ENCODE measurements around the gene MAP6D1. TPM values are rescaled to one million over a fixed set of nuclear protein-coding genes. Genes with fewer than 3 reads are reported as not detected.
"Not testable (repeated sequence)": the region's sequence is repeated elsewhere in the genome, so short reads cannot be mapped to it uniquely, and the experiment has no call there.

The MAP6D1 gene
- total RNA-seq, 2 donors from 2014 or later, result 1.00 to 1.4 TPM

DNA sequence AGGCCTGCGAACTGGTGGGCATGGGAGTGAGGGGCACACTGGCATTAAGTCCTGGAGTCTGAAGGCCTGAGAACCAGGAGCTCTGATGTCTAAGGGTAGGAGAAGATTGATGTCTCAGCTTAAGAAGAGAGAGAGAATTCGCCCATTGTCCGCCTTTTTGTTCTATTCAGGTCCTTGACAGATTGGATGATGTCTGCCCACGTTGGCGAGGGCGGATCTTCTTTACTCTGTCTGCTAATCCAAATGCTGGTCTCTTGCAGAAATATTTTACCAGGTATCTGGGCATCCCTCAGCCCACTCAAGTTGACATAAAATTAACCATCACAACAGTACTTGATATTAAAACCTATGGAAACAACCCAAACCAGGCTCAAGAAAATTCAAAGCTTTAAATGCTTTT lies 44.1 kb downstream of the MAP6D1 start:
- Mint-ChIP-seq H3K27ac (no peak overlapping the region), H3K27me3 (ENCODE audit: low read depth) (no peaks in the 10 kb centered on the region), H3K36me3 (ENCODE audit: insufficient read depth in 2 of 2) (peaks cover 8 to 42% of the 10 kb centered on the region in 2 donors)

DNA sequence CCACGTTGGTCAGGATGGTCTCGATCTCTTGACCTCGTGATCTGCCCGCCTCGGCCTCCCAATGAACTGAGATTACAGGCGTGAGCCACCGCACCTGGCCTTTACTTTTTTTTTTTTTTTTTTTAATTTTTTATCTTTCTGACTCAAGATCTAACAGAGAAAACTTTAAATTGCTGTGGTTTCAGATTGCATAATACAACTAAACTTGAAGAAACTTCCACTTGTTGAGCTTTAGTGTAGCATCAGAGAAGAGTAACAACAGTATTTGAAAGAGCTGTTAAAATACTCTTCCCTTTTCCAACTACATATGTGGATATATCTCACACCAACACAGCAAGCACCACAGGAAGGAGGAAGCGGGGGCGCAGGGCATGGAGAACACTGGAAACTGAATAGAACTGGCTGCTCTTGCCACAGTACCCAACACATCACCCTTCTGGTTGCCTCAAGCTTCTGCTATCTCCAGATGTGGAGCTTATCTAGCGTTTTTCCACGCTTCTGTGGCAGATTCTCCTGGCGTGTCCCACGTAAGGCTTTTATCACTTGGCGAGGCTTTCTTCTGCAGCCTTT lies 45.4 kb downstream of the MAP6D1 start:
- no peaks in the 10 kb centered on the region for H3K4me1 Mint-ChIP-seq (ENCODE audit: low read depth)
- no peak overlapping the region for H3K4me3 Mint-ChIP-seq
- ATAC-seq (replicated peaks in 1 of 2) (no peak), DNase-seq (no peak)
- peaks cover 12 to 42% of the 10 kb centered on the region in 2 donors for H3K36me3 Mint-ChIP-seq (ENCODE audit: insufficient read depth in 2 of 2)
- no peaks in the 10 kb centered on the region for H3K9me3 Mint-ChIP-seq
- no peak overlapping the region for H3K27ac Mint-ChIP-seq
- H3K27me3 Mint-ChIP-seq (ENCODE audit: low read depth), result no peaks in the 10 kb centered on the region

More for the DNA sequence above, 44.1 kb downstream of the MAP6D1 start:
- H3K4me3 Mint-ChIP-seq, result no peak overlapping the region
- no peaks in the 10 kb centered on the region for H3K4me1 Mint-ChIP-seq (ENCODE audit: low read depth)
- DNase-seq (no peak), ATAC-seq (replicated peaks in 1 of 2) (no peak)
- H3K9me3 Mint-ChIP-seq, result no peaks in the 10 kb centered on the region

DNA sequence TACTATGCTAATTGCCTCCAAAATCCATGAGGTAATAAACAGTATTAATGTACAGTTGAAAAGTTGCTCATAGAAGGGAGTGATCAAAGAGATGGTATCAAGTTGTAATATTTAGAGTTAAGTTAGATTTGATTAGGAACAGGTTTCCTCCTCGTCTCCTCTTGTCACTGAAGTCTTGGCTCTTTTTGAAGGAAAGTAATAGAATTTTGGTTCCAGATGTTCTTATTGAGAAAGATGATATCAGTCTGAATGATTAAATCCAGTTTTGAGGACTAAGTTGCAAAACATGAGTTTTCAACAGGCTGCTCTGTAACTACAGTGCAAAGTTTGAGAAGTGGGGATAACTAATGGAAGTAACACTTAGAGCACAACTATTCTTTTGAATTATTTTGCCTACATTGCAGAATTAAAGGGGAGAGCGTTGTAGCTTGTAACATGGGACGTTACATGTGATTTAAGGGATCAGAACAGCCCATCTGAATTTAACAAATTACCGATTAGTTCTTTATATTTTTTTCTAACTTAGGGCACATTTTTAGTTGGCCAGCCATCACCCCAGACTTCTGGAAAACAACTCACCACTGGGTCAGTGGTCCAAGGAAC lies 48.3 kb downstream of the MAP6D1 start:
- Mint-ChIP-seq H3K36me3 (ENCODE audit: insufficient read depth in 2 of 2) (peaks cover 13 to 44% of the 10 kb centered on the region in 2 donors), H3K4me1 (ENCODE audit: low read depth) (no peaks in the 10 kb centered on the region), H3K4me3 (no peak overlapping the region), H3K27me3 (ENCODE audit: low read depth) (no peaks in the 10 kb centered on the region), H3K27ac (no peak overlapping the region), H3K9me3 (no peaks in the 10 kb centered on the region)
- DNase-seq, result no peak
- no peak for ATAC-seq (replicated peaks in 1 of 2)

DNA sequence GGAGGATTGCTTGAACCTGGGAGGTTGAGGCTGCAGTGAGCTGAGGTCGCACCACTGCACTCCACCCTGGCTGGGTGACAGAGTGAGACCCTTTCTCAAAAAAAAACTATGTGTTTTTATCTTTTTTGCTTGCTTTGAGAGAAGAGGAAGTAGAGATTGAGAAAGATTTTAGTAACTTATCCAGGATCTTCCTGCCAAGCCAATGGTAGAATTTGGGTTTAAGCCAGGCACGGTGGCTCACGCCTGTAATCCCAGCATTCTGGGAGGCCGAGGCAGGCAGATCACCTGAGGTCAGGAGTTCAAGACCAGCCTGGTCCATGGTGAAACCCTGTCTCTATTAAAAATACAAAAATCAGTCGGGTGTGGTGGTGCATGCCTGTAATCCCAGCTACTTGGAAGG lies 48.9 kb downstream of the MAP6D1 start:
- peaks cover 13 to 42% of the 10 kb centered on the region in 2 donors for H3K36me3 Mint-ChIP-seq (ENCODE audit: insufficient read depth in 2 of 2)
- not testable (repeated sequence) for H3K4me1 Mint-ChIP-seq (ENCODE audit: low read depth); ATAC-seq (replicated peaks in 1 of 2); H3K9me3 Mint-ChIP-seq; H3K4me3 Mint-ChIP-seq; H3K27me3 Mint-ChIP-seq (ENCODE audit: low read depth); H3K27ac Mint-ChIP-seq; DNase-seq

DNA sequence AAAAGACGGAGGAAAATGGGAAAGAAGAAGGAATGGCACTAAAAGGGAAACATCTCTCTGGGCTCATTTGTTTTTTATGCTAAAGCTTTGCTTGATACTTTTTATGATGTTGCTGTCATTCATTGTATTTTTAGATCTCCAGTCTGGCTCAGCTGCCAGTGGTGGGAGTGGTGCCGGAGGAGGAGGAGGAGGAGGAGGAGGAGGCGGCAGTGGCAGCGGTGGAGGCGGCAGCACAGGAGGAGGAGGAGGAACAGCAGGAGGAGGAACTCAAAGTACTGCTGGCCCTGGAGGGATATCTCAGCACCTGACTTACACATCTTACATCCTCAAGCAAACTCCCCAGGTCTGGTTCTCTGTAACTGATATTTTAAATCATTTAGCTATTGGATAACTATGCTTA lies 49.6 kb downstream of the MAP6D1 start:
- no peak overlapping the region for H3K27ac Mint-ChIP-seq
- no peaks in the 10 kb centered on the region for H3K9me3 Mint-ChIP-seq
- no peaks in the 10 kb centered on the region for H3K4me1 Mint-ChIP-seq (ENCODE audit: low read depth)
- no peak overlapping the region for H3K4me3 Mint-ChIP-seq
- H3K27me3 Mint-ChIP-seq (ENCODE audit: low read depth), result no peaks in the 10 kb centered on the region
- no peak for DNase-seq
- no peak for ATAC-seq (replicated peaks in 1 of 2)
- H3K36me3 Mint-ChIP-seq (ENCODE audit: insufficient read depth in 2 of 2), result peaks cover 10 to 40% of the 10 kb centered on the region in 2 donors

DNA sequence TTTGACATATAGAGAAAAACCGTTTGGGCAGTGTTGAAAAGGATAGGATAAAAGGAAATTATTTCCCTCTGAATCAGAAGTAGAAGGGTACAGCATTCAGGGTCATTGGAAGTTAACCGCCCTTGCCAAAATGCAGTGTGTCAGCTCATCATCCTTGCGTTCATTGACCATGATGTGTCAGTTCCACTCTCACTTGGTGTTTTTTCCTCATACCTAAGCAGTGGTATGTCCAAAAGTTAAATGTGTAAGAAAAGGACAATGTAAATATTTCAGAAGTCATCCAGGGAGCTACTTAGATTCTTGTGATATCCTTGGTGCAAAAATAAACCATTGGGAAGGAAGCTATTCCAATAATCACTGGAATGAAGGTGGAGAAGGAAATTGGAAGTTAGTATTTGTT lies 50.7 kb downstream of the MAP6D1 start:
- Mint-ChIP-seq H3K27me3 (ENCODE audit: low read depth) (no peaks in the 10 kb centered on the region), H3K36me3 (ENCODE audit: insufficient read depth in 2 of 2) (peaks cover 10 to 38% of the 10 kb centered on the region in 2 donors), H3K9me3 (no peaks in the 10 kb centered on the region), H3K27ac (no peak overlapping the region), H3K4me1 (ENCODE audit: low read depth) (no peaks in the 10 kb centered on the region), H3K4me3 (no peak overlapping the region)
- no peak for ATAC-seq (replicated peaks in 1 of 2)
- DNase-seq, result no peak

DNA sequence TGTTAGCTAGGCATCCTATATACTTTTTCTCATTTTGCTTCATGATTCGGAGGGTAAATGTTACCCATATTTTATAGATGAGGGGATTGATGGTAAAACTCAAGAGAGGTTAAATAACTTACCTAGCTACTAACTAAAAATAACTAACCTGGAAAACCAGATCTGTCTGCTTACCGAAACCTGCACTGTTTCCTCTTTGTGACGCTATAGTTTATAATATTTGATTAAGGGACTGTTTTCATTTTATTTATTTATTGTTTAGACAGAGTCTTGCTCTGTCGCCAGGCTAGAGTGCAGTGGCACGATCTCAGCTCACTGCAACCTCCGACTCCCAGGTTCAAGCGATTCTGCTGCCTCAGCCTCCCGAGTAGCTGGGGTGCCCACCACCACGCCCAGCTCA lies 55.9 kb downstream of the MAP6D1 start:
- ATAC-seq (replicated peaks in 1 of 2) (no peak), DNase-seq (no peak)
- no peaks in the 10 kb centered on the region for H3K9me3 Mint-ChIP-seq
- H3K27me3 Mint-ChIP-seq (ENCODE audit: low read depth), result no peaks in the 10 kb centered on the region
- no peak overlapping the region for H3K4me3 Mint-ChIP-seq
- no peaks in the 10 kb centered on the region for H3K4me1 Mint-ChIP-seq (ENCODE audit: low read depth)
- no peak overlapping the region for H3K27ac Mint-ChIP-seq
- H3K36me3 Mint-ChIP-seq (ENCODE audit: insufficient read depth in 2 of 2), result peaks cover 7 to 19% of the 10 kb centered on the region in 2 donors

DNA sequence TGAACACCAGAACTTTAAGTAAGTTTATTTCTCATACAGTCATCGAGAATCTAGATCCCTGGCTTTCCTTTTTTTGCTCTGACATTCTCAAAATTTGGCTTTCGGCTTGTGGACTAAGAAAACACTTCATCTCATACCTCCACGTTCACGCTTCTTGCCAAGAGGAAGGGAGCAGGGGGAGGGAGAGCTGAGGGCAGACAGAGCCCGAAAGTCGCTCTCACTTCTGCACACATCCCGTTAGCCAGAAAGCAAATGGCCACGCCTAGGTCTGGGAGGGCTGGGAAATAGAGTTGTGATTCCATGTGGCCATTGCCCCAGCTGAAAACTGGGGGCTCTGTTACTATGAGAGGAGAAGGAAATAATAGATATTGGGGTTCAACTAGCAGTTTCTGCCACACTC lies 57.3 kb downstream of the MAP6D1 start:
- Mint-ChIP-seq H3K4me1 (ENCODE audit: low read depth) (no peaks in the 10 kb centered on the region), H3K27ac (no peak overlapping the region), H3K9me3 (no peaks in the 10 kb centered on the region), H3K27me3 (ENCODE audit: low read depth) (no peaks in the 10 kb centered on the region), H3K4me3 (no peak overlapping the region), H3K36me3 (ENCODE audit: insufficient read depth in 2 of 2) (peaks cover 0 to 14% of the 10 kb centered on the region in 2 donors)
- no peak for ATAC-seq (replicated peaks in 1 of 2)
- no peak for DNase-seq

DNA sequence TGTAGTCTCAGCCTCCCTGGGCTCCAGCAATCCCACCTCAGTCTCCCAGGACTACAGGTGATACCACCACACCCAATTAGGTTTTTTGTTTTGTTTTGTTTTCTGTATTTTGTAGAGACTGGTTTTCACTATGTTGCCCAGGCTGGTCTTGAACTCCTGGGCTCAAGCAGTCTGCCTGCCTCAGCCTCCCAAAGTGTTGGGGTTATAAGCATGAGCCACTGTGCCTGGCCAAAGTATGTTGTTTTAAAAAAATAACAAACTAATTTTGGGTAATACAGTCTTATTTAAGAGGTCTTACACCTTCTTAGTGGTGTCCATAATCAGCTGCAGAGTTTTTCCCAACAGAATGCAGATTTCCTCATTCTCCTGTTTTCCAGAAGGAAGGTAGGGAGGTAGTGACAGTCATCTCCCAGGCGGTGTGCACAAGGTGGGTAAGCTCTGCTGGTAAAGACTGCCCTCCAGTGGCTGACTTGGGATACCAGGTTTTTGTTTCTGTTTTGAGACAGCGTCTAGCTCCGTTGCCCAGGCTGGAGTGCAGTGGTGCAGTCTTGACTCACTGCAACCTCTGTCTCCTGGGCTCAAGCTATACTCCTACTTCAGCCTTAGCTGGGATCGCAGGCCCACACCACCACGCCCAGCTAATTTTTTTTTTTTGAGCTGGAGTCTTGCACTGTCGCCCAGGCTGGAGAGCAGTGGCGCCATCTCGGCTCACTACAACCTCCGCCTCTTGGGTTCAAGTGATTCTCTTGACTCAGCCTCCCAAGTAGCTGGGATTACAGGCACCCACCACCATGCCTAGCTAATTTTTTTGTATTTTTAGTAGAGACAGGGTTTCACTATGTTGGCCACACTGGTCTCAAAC lies 58.4 kb downstream of the MAP6D1 start:
- Mint-ChIP-seq H3K4me1 (ENCODE audit: low read depth) (no peaks in the 10 kb centered on the region), H3K27me3 (ENCODE audit: low read depth) (no peaks in the 10 kb centered on the region), H3K36me3 (ENCODE audit: insufficient read depth in 2 of 2) (peaks cover 0 to 14% of the 10 kb centered on the region in 2 donors), H3K4me3 (no peak overlapping the region), H3K9me3 (no peaks in the 10 kb centered on the region), H3K27ac (no peak overlapping the region)
- DNase-seq (peak; percentile 74 to 77), ATAC-seq (replicated peaks in 1 of 2) (peak; percentile 92 to 96)

DNA sequence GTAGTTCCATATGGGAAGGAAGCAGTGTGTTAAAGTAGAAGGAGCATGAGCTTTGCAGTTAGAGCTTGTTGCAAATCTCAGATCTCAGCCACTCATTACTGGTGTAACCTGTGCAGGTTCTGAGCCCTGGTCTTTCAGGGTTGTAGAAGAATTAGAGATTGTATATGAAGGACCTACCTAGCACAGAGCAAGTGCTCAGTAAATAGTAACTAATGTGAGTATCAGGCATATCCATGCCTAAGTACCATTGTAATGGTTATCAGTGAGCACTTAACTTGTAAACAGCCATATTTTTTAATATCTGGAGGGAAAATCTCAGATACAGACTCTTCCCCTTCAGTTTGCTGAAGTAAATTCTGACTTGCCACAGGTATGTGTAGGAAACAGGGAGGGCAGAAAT lies 59.3 kb downstream of the MAP6D1 start:
- DNase-seq (no peak), ATAC-seq (replicated peaks in 1 of 2) (no peak)
- H3K4me3 Mint-ChIP-seq, result no peak overlapping the region
- H3K4me1 Mint-ChIP-seq (ENCODE audit: low read depth), result no peaks in the 10 kb centered on the region
- peak overlapping the region; percentile 29 for H3K27ac Mint-ChIP-seq
- no peaks in the 10 kb centered on the region for H3K9me3 Mint-ChIP-seq
- peaks cover 0 to 16% of the 10 kb centered on the region in 2 donors for H3K36me3 Mint-ChIP-seq (ENCODE audit: insufficient read depth in 2 of 2)
- no peaks in the 10 kb centered on the region for H3K27me3 Mint-ChIP-seq (ENCODE audit: low read depth)

Other genes with a start within 250 kb of the MAP6D1 start
- gene KLHL24, start 190.0 kb downstream of the MAP6D1 start, total RNA-seq, result 10 to 100 TPM; 42.2 to 42.8 TPM
- 10 to 100 TPM; 44.6 to 52.2 TPM for gene YEATS2, start 127.8 kb downstream of the MAP6D1 start, total RNA-seq
- gene PARL, start 59.3 kb upstream of the MAP6D1 start, total RNA-seq, result 10 to 100 TPM; 77.3 to 92.3 TPM
- gene ABCC5, start 192.3 kb upstream of the MAP6D1 start, total RNA-seq, result 10 to 100 TPM; 18.2 to 22.4 TPM
- gene HTR3D, start 206.2 kb upstream of the MAP6D1 start, total RNA-seq, result not detected
- not detected for gene HTR3C, start 227.5 kb upstream of the MAP6D1 start, total RNA-seq

Data from activated T-cell treated with anti-CD3 and anti-CD28 coated beads, Interleukin-2, amount 50 U/mL, for 72 hours (primary cell).